Skin of body (tissue), 2 donors: ENCODE measurements around the gene PLA2R1. TPM values are rescaled to one million over a fixed set of nuclear protein-coding genes. Genes with fewer than 3 reads are reported as not detected.
"Not testable (repeated sequence)": the region's sequence is repeated elsewhere in the genome, so short reads cannot be mapped to it uniquely, and the experiment has no call there.

Experiments
- DNase-seq: peaks from one replicate; lab custom pipeline; 2025; lab: John Stamatoyannopoulos, UW
- total RNA-seq: library from RNA; depleted of rRNA; stranded (reverse); fragments of >200 nt; gene quantifications from one replicate; pipeline ENCODE4 v1.2.3, GENCODE V29; 2014

The PLA2R1 gene
- total RNA-seq, 1 donor from 2014 or later: 11.3 TPM

- DNase-seq: no peak
Observed at GRCh38 chr2:160063879-160064612, 1.6 kb upstream of the PLA2R1 start.

GRCh38 chr2:160063271-160063670 is 856 bp upstream of the PLA2R1 start:
- DNase-seq: no peak

GRCh38 chr2:160061944-160062291 is 497 bp downstream of the PLA2R1 start:
- DNase-seq: no peak

- DNase-seq: no peak
Observed at GRCh38 chr2:160061533-160061932, 882 bp downstream of the PLA2R1 start.

GRCh38 chr2:160060297-160060696 is 2.1 kb downstream of the PLA2R1 start:
- DNase-seq: no peak

GRCh38 chr2:160057356-160057755 is 5.1 kb downstream of the PLA2R1 start:
- DNase-seq: no peak

- DNase-seq: no peak
Observed at GRCh38 chr2:160055726-160056108, 6.7 kb downstream of the PLA2R1 start.

GRCh38 chr2:160054984-160055725 is 7.3 kb downstream of the PLA2R1 start:
- peak; percentile 89 for DNase-seq

GRCh38 chr2:160053946-160054345 is 8.5 kb downstream of the PLA2R1 start:
- no peak for DNase-seq

- no peak for DNase-seq
Observed at GRCh38 chr2:160052531-160052930, 9.9 kb downstream of the PLA2R1 start.

GRCh38 chr2:160051371-160051800 is 11.0 kb downstream of the PLA2R1 start:
- DNase-seq: no peak

GRCh38 chr2:160050147-160050546 is 12.3 kb downstream of the PLA2R1 start:
- DNase-seq: no peak

- no peak for DNase-seq
Observed at GRCh38 chr2:160045703-160046210, 16.7 kb downstream of the PLA2R1 start.

- no peak for DNase-seq
Observed at GRCh38 chr2:160044728-160045127, 17.7 kb downstream of the PLA2R1 start.

- DNase-seq: no peak
Observed at GRCh38 chr2:160043265-160043664, 19.1 kb downstream of the PLA2R1 start.

GRCh38 chr2:160042054-160042453 is 20.4 kb downstream of the PLA2R1 start:
- no peak for DNase-seq

- DNase-seq: no peak
Observed at GRCh38 chr2:160041091-160041490, 21.3 kb downstream of the PLA2R1 start.

GRCh38 chr2:160039166-160039903 is 23.1 kb downstream of the PLA2R1 start:
- no peak for DNase-seq

GRCh38 chr2:160038662-160039061 is 23.8 kb downstream of the PLA2R1 start:
- DNase-seq: not testable (repeated sequence)

GRCh38 chr2:160036736-160037135 is 25.7 kb downstream of the PLA2R1 start:
- DNase-seq: no peak

GRCh38 chr2:160035125-160035524 is 27.3 kb downstream of the PLA2R1 start:
- no peak for DNase-seq

GRCh38 chr2:160034396-160034795 is 28.0 kb downstream of the PLA2R1 start:
- DNase-seq: no peak
